Measurements from ENCODE around the gene GIT1. TPM values are rescaled to one million over a fixed set of nuclear protein-coding genes. Genes with fewer than 3 reads are reported as not detected.

Gene GIT1
- total RNA-seq, 4 donors from 2014 or later = 28.7 to 50.4 (median 39.9) TPM

GRCh38 chr17:29549177-29549923, 40.1 kb downstream of the GIT1 start:
- TF ChIP-seq EP300 (IDR thresholded peaks at IDR 0.05) (no peak), CTCF (IDR thresholded peaks at IDR 0.05) (no peak), POLR2AphosphoS5 (IDR thresholded peaks at IDR 0.05) (no peak), POLR2A (IDR thresholded peaks at IDR 0.05; ENCODE audit: low read depth) (no peak)
- intact Hi-C loops (cut with DNase I) = no loop called here
- 29% methylated on average over 5 of the region's 5 CpGs for WGBS
- Histone ChIP-seq H3K36me3 (peaks cover 0 to 5% (median 1%) of the 10 kb centered on the region in 4 donors), H3K4me3 (no peak overlapping the region), H3K27ac (replicated peaks in 1 of 4) (no peak overlapping the region), H3K9me3 (no peaks in the 10 kb centered on the region), H3K4me1 (peaks cover 9 to 24% (median 17%) of the 10 kb centered on the region in 4 donors), H3K27me3 (no peaks in the 10 kb centered on the region)
- DNase-seq (ENCODE audit: extremely low spot score) = no peak

- Histone ChIP-seq H3K27ac (replicated peaks in 1 of 4) (no peak overlapping the region), H3K9me3 (no peaks in the 10 kb centered on the region), H3K36me3 (peaks cover 8 to 30% (median 24%) of the 10 kb centered on the region in 4 donors), H3K27me3 (no peaks in the 10 kb centered on the region), H3K4me3 (no peak overlapping the region), H3K4me1 (peaks cover 9 to 24% (median 17%) of the 10 kb centered on the region in 4 donors)
- 91% methylated on average over 1 of the region's 1 CpG for WGBS
- no peak for DNase-seq (ENCODE audit: extremely low spot score)
- TF ChIP-seq POLR2AphosphoS5 (IDR thresholded peaks at IDR 0.05) = no peak
- TF ChIP-seq EP300 (IDR thresholded peaks at IDR 0.05) = no peak
- no peak for TF ChIP-seq POLR2A (IDR thresholded peaks at IDR 0.05; ENCODE audit: low read depth)
- no peak for TF ChIP-seq CTCF (IDR thresholded peaks at IDR 0.05)
- intact Hi-C loops (cut with DNase I) = no loop called here
Measured at GRCh38 chr17:29546830-29547229, 42.6 kb downstream of the GIT1 start.

GRCh38 chr17:29546085-29546484, 43.4 kb downstream of the GIT1 start:
- no peaks in the 10 kb centered on the region for H3K27me3 ChIP-seq
- TF ChIP-seq CTCF (IDR thresholded peaks at IDR 0.05) = no peak
- TF ChIP-seq EP300 (IDR thresholded peaks at IDR 0.05) = no peak
- no peak for TF ChIP-seq POLR2AphosphoS5 (IDR thresholded peaks at IDR 0.05)
- TF ChIP-seq POLR2A (IDR thresholded peaks at IDR 0.05; ENCODE audit: low read depth) = no peak
- peaks cover 9 to 24% (median 17%) of the 10 kb centered on the region in 4 donors for H3K4me1 ChIP-seq
- peaks cover 8 to 36% (median 31%) of the 10 kb centered on the region in 4 donors for H3K36me3 ChIP-seq
- no peaks in the 10 kb centered on the region for H3K9me3 ChIP-seq
- no peak for DNase-seq (ENCODE audit: extremely low spot score)
- intact Hi-C loops (cut with DNase I) = no loop called here
- 78% methylated on average over 1 of the region's 1 CpG for WGBS
- H3K27ac ChIP-seq (replicated peaks in 1 of 4) = no peak overlapping the region
- H3K4me3 ChIP-seq = no peak overlapping the region

- no peak for DNase-seq (ENCODE audit: extremely low spot score)
- intact Hi-C loops (cut with DNase I) = no loop called here
- Histone ChIP-seq H3K4me3 (no peak overlapping the region), H3K9me3 (no peaks in the 10 kb centered on the region), H3K27me3 (no peaks in the 10 kb centered on the region), H3K27ac (replicated peaks in 1 of 4) (no peak overlapping the region), H3K4me1 (peaks cover 0 to 14% (median 8%) of the 10 kb centered on the region in 4 donors), H3K36me3 (peaks cover 8 to 54% (median 42%) of the 10 kb centered on the region in 4 donors)
- WGBS = 87% methylated on average over 4 of the region's 4 CpGs
- TF ChIP-seq EP300 (IDR thresholded peaks at IDR 0.05) = no peak
- no peak for TF ChIP-seq CTCF (IDR thresholded peaks at IDR 0.05)
- no peak for TF ChIP-seq POLR2AphosphoS5 (IDR thresholded peaks at IDR 0.05)
- TF ChIP-seq POLR2A (IDR thresholded peaks at IDR 0.05; ENCODE audit: low read depth) = no peak
Measured at GRCh38 chr17:29544066-29544465, 45.4 kb downstream of the GIT1 start.

All from esophagus muscularis mucosa (tissue), 4 donors.